ENCODE results near the gene PAF1. TPM values are rescaled to one million over a fixed set of nuclear protein-coding genes. Genes with fewer than 3 reads are reported as not detected.

Gene PAF1
- polyA plus RNA-seq, 3 donors, result 67.2 to 70.8 (median 68.1) TPM

GRCh38 chr19:39372941-39373340 lies 18.0 kb downstream of the PAF1 start:
- DNase-seq (ENCODE audit: extremely low read depth in 1 of 11, low read depth in 9 of 11, low spot score in 4 of 11), result no peak

GRCh38 chr19:39372047-39372802 lies 18.7 kb downstream of the PAF1 start:
- DNase-seq (ENCODE audit: extremely low read depth in 1 of 11, low read depth in 9 of 11, low spot score in 4 of 11), result peak; percentile 39 to 81 (median 58)

- no peak for DNase-seq (ENCODE audit: extremely low read depth in 1 of 11, low read depth in 9 of 11, low spot score in 4 of 11)
Observed at GRCh38 chr19:39370735-39371134, 20.2 kb downstream of the PAF1 start.

- no peak for DNase-seq (ENCODE audit: extremely low read depth in 1 of 11, low read depth in 9 of 11, low spot score in 4 of 11)
Observed at GRCh38 chr19:39369200-39369599, 21.7 kb downstream of the PAF1 start.

GRCh38 chr19:39365531-39365930 lies 25.4 kb downstream of the PAF1 start:
- no peak for DNase-seq (ENCODE audit: extremely low read depth in 1 of 11, low read depth in 9 of 11, low spot score in 4 of 11)

GRCh38 chr19:39363901-39364457 lies 26.9 kb downstream of the PAF1 start:
- no peak for DNase-seq (ENCODE audit: extremely low read depth in 1 of 11, low read depth in 9 of 11, low spot score in 4 of 11)

- no peak for DNase-seq (ENCODE audit: extremely low read depth in 1 of 11, low read depth in 9 of 11, low spot score in 4 of 11)
Observed at GRCh38 chr19:39362682-39363657, 27.9 kb downstream of the PAF1 start.

- no peak for DNase-seq (ENCODE audit: extremely low read depth in 1 of 11, low read depth in 9 of 11, low spot score in 4 of 11)
Observed at GRCh38 chr19:39360599-39360998, 30.3 kb downstream of the PAF1 start.

- no peak for DNase-seq (ENCODE audit: extremely low read depth in 1 of 11, low read depth in 9 of 11, low spot score in 4 of 11)
Observed at GRCh38 chr19:39359026-39359425, 31.9 kb downstream of the PAF1 start.

- DNase-seq (ENCODE audit: extremely low read depth in 1 of 11, low read depth in 9 of 11, low spot score in 4 of 11), result no peak
Observed at GRCh38 chr19:39356647-39357046, 34.3 kb downstream of the PAF1 start.

- DNase-seq (ENCODE audit: extremely low read depth in 1 of 11, low read depth in 9 of 11, low spot score in 4 of 11), result no peak
Observed at GRCh38 chr19:39356073-39356472, 34.8 kb downstream of the PAF1 start.

GRCh38 chr19:39355253-39355652 lies 35.7 kb downstream of the PAF1 start:
- DNase-seq (ENCODE audit: extremely low read depth in 1 of 11, low read depth in 9 of 11, low spot score in 4 of 11), result no peak

- DNase-seq (ENCODE audit: extremely low read depth in 1 of 11, low read depth in 9 of 11, low spot score in 4 of 11), result no peak
Observed at GRCh38 chr19:39352381-39353255, 38.3 kb downstream of the PAF1 start.

GRCh38 chr19:39351537-39352064 lies 39.3 kb downstream of the PAF1 start:
- DNase-seq (ENCODE audit: extremely low read depth in 1 of 11, low read depth in 9 of 11, low spot score in 4 of 11), result no peak

GRCh38 chr19:39350156-39350555 lies 40.8 kb downstream of the PAF1 start:
- DNase-seq (ENCODE audit: extremely low read depth in 1 of 11, low read depth in 9 of 11, low spot score in 4 of 11), result no peak

GRCh38 chr19:39349326-39349725 lies 41.6 kb downstream of the PAF1 start:
- DNase-seq (ENCODE audit: extremely low read depth in 1 of 11, low read depth in 9 of 11, low spot score in 4 of 11), result no peak

- DNase-seq (ENCODE audit: extremely low read depth in 1 of 11, low read depth in 9 of 11, low spot score in 4 of 11), result no peak
Observed at GRCh38 chr19:39347332-39348164, 43.4 kb downstream of the PAF1 start.

GRCh38 chr19:39345956-39346355 lies 45.0 kb downstream of the PAF1 start:
- DNase-seq (ENCODE audit: extremely low read depth in 1 of 11, low read depth in 9 of 11, low spot score in 4 of 11), result no peak

Measured in renal cortex interstitium (tissue), 11 donors.